ENCODE measurements around the gene GRIP2. TPM values are rescaled to one million over a fixed set of nuclear protein-coding genes. Genes with fewer than 3 reads are reported as not detected.

The GRIP2 gene
- total and polyA plus RNA-seq, 2 of the 4 experiments (the other 2 are of a cell fraction): 0.05 TPM; not detected in 1

GRCh38 chr3:14494973-14495300, 45.2 kb downstream of the GRIP2 start:
- Histone ChIP-seq H2AK9ac (replicated peaks; ENCODE audit: low read depth, low read length, poor library complexity) (no peak overlapping the region), H4K8ac (ENCODE audit: low read depth in 2 of 2, low read length in 2 of 2) (no peak overlapping the region), H2AFZ (replicated peaks; ENCODE audit: low read length, poor library complexity) (no peak overlapping the region), H3K27me3 (ENCODE audit: control insufficient read depth, insufficient read depth, low read length) (peaks cover 6% of the 10 kb centered on the region; the same call in 1 of the 2 replicates), H3K14ac (replicated peaks; ENCODE audit: low read depth, low read length) (no peak overlapping the region), H2BK120ac (ENCODE audit: low read depth, low read length) (no peak overlapping the region), H3K9me1 (ENCODE audit: insufficient read depth, low read length) (no peaks in the 10 kb centered on the region), H3K4me3 (ENCODE audit: insufficient read depth, low read depth, low read length) (no peak overlapping the region), H3K9me3 (ENCODE audit: control insufficient read depth, insufficient read depth, low read length) (no peaks in the 10 kb centered on the region), H4K91ac (ENCODE audit: insufficient read depth, low read depth, low read length) (no peak overlapping the region), H3K23ac (ENCODE audit: low read depth, low read length) (no peak overlapping the region), H3K4me2 (ENCODE audit: low read depth, low read length) (no peak overlapping the region), H3K9ac (ENCODE audit: low read depth, low read length) (no peak overlapping the region), H4K5ac (ENCODE audit: low read depth, low read length) (no peak overlapping the region), H3K56ac (ENCODE audit: extremely low read depth, insufficient read depth, low read length) (no peak overlapping the region), H3K18ac (ENCODE audit: low read depth, low read length) (no peak overlapping the region), H3K27ac (ENCODE audit: insufficient read depth, low read length) (no peak overlapping the region), H2BK20ac (ENCODE audit: low read depth, low read length) (no peak overlapping the region), H4K20me1 (ENCODE audit: insufficient read depth, low read length) (no peaks in the 10 kb centered on the region), H3K4ac (ENCODE audit: low read depth, low read length) (no peak overlapping the region), H2BK5ac (ENCODE audit: low read depth, low read length, poor library complexity, severe bottlenecking) (no peak overlapping the region), H3K79me1 (ENCODE audit: low read depth in 1 of 2, low read length in 2 of 2) (no peaks in the 10 kb centered on the region), H2BK15ac (ENCODE audit: low read depth, low read length) (no peak overlapping the region), H3K4me1 (ENCODE audit: control insufficient read depth, insufficient read depth, low read length) (no peaks in the 10 kb centered on the region), H2AK5ac (ENCODE audit: low read depth, low read length) (no peak overlapping the region), H3K36me3 (ENCODE audit: control insufficient read depth, insufficient read depth, low read length) (0 out of 2 replicates have a peak, but pooled peaks cover 1% of the 10 kb centered on the region)
- ATAC-seq (ENCODE audit: low read depth): no peak
- dilution Hi-C loops (cut with HindIII; ENCODE audit: low sequenced_read_pairs, unreplicated experiment): no loop called here
- intact Hi-C loops (cut with micrococcal nuclease): no loop called here
- in situ Hi-C loops (cut with MboI; ENCODE audit: low sequenced_read_pairs): no loop called here
- no TSS peak for BruUV-seq (replicated peaks)
- TF ChIP-seq CTCF (conservative IDR thresholded peaks at IDR 0.05; ENCODE audit: low read depth, low read length) (no peak), ELK1 (IDR thresholded peaks at IDR 0.05; ENCODE audit: borderline replicate concordance, low read depth, low read length) (no peak), RFX5 (IDR thresholded peaks at IDR 0.05; ENCODE audit: low read depth, low read length) (no peak), USF2 (IDR thresholded peaks at IDR 0.05; ENCODE audit: low read depth, low read length) (no peak), SMC3 (IDR thresholded peaks at IDR 0.05; ENCODE audit: low read depth, low read length) (no peak), NFE2L2 (IDR thresholded peaks at IDR 0.05; ENCODE audit: low read depth, low read length) (no peak), MAFK (IDR thresholded peaks at IDR 0.05; ENCODE audit: low read depth, low read length) (no peak), CHD1 (IDR thresholded peaks at IDR 0.05; ENCODE audit: low read depth, low read length) (no peak), RAD21 (IDR thresholded peaks at IDR 0.05; ENCODE audit: low read length) (no peak), RCOR1 (IDR thresholded peaks at IDR 0.05; ENCODE audit: insufficient replicate concordance, low read length) (no peak), BHLHE40 (IDR thresholded peaks at IDR 0.05; ENCODE audit: low read depth, low read length) (no peak), POLR2A (IDR thresholded peaks at IDR 0.05; ENCODE audit: low read depth, low read length) (no peak), FOS (IDR thresholded peaks at IDR 0.05; ENCODE audit: low read depth, low read length) (no peak), CEBPB (IDR thresholded peaks at IDR 0.05; ENCODE audit: low read depth, low read length) (no peak), MXI1 (IDR thresholded peaks at IDR 0.05; ENCODE audit: borderline replicate concordance, low read depth, low read length) (no peak), MAZ (IDR thresholded peaks at IDR 0.05; ENCODE audit: borderline replicate concordance, low read depth, low read length) (no peak)
- 100% methylated on average over 3 of the region's 5 CpGs; no CpG with 5 or more reads in 1 of the 2 experiments for WGBS, 2 experiments (ENCODE audit: extremely low coverage in 2 of 2, insufficient read length in 1 of 2)
- ChIA-PET POLR2A (ENCODE audit: unreplicated experiment) (no interaction called here), CTCF (no interaction called here)
- DNase-seq: no peak

Measured in IMR-90 (cell line).